22Rv1 (cell line): ENCODE data around the gene RAB27B.

ENCODE experiments used
- ZFX ChIP-seq: fragments of 450-650 bp; IDR thresholded peaks from 2 replicates; pipeline ENCODE4 v1.6.1; 2017; ENCODE audit warnings: antibody characterized with exemption, borderline replicate concordance
- TF ChIP-seq, protein P1 (sequence below): fragments of 450-650 bp; IDR thresholded peaks from 2 replicates; pipeline ENCODE4 v1.5.1; 2017; ENCODE audit warnings: mild to moderate bottlenecking

DNA sequence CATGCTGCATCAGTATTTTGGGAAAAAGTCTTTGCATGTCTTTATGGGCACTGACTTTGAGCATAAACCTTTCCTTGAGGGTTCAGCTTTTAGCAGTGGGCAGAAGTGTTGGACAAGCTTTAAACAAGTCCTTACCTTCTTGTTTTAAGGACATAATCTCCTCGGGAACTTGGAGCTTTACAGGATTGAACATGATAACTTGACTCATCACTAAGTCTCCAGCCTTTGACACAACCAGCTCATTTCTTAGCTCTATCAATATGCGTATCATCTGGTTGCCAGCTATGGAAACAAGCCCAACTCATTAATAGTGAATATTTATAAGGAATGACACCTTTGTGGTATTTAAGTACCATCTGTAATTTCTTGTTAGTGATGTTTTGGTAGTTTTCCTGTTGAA is 21.0 kb upstream of the RAB27B start:
- TF ChIP-seq, protein P1, sequence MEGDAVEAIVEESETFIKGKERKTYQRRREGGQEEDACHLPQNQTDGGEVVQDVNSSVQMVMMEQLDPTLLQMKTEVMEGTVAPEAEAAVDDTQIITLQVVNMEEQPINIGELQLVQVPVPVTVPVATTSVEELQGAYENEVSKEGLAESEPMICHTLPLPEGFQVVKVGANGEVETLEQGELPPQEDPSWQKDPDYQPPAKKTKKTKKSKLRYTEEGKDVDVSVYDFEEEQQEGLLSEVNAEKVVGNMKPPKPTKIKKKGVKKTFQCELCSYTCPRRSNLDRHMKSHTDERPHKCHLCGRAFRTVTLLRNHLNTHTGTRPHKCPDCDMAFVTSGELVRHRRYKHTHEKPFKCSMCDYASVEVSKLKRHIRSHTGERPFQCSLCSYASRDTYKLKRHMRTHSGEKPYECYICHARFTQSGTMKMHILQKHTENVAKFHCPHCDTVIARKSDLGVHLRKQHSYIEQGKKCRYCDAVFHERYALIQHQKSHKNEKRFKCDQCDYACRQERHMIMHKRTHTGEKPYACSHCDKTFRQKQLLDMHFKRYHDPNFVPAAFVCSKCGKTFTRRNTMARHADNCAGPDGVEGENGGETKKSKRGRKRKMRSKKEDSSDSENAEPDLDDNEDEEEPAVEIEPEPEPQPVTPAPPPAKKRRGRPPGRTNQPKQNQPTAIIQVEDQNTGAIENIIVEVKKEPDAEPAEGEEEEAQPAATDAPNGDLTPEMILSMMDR: no peak
- no peak for TF ChIP-seq ZFX
